IMR-90 (cell line): ENCODE results near the gene SYNE1.

Experiments
- CTCF ChIP-seq: conservative IDR thresholded peaks from 2 replicates; pipeline ENCODE4 v1.5.1; 2012; ENCODE audit warnings: mild to moderate bottlenecking, low read depth, low read length, improper control_type of control experiment
- POLR2A ChIP-seq: IDR thresholded peaks from 2 replicates; pipeline ENCODE4 v1.6.1; 2012; ENCODE audit warnings: mild to moderate bottlenecking, low read depth, low read length
- RAD21 ChIP-seq: IDR thresholded peaks from 2 replicates; pipeline ENCODE4 v1.6.1; 2012; ENCODE audit warnings: low read length, improper control_type of control experiment
- RFX5 ChIP-seq: IDR thresholded peaks from 2 replicates; pipeline ENCODE4 v1.8.0; 2012; ENCODE audit warnings: low read depth, mild to moderate bottlenecking, low read length, moderate library complexity

- no peak for TF ChIP-seq POLR2A
- no peak for TF ChIP-seq CTCF
- TF ChIP-seq RAD21: no peak
- TF ChIP-seq RFX5: no peak
Observed at GRCh38 chr6:152348116-152348515, 289.0 kb downstream of the SYNE1 start.
